ENCODE results near the gene STEAP3.
"Not testable (repeated sequence)": the region's sequence is repeated elsewhere in the genome, so short reads cannot be mapped to it uniquely, and the experiment has no call there.

STEAP3 gene

GRCh38 chr2:119261493-119262225, 38.0 kb downstream of the STEAP3 start:
- no peak for DNase-seq (ENCODE audit: low read depth in 1 of 2, low spot score in 1 of 2)

- no peak for DNase-seq (ENCODE audit: low read depth in 1 of 2, low spot score in 1 of 2)
Observed at GRCh38 chr2:119263025-119263424, 39.4 kb downstream of the STEAP3 start.

DNA sequence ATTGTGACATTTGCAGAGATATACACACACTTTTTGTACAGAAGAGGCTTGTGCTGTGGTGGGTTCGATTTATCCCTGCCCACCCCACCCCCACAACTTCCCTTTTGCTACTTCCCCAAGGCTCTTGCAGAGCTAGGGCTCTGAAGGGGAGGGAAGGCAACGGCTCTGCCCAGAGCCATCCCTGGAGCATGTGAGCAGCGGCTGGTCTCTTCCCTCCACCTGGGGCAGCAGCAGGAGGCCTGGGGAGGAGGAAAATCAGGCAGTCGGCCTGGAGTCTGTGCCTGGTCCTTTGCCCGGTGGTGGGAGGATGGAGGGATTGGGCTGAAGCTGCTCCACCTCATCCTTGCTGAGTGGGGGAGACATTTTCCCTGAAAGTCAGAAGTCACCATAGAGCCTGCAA, 40.0 kb downstream of the STEAP3 start:
- no peak for DNase-seq (ENCODE audit: low read depth in 1 of 2, low spot score in 1 of 2)

- no peak for DNase-seq (ENCODE audit: low read depth in 1 of 2, low spot score in 1 of 2)
Observed at GRCh38 chr2:119264781-119265692, 41.4 kb downstream of the STEAP3 start.

- no peak for DNase-seq (ENCODE audit: low read depth in 1 of 2, low spot score in 1 of 2)
Observed at GRCh38 chr2:119265693-119266066, 42.0 kb downstream of the STEAP3 start.

DNA sequence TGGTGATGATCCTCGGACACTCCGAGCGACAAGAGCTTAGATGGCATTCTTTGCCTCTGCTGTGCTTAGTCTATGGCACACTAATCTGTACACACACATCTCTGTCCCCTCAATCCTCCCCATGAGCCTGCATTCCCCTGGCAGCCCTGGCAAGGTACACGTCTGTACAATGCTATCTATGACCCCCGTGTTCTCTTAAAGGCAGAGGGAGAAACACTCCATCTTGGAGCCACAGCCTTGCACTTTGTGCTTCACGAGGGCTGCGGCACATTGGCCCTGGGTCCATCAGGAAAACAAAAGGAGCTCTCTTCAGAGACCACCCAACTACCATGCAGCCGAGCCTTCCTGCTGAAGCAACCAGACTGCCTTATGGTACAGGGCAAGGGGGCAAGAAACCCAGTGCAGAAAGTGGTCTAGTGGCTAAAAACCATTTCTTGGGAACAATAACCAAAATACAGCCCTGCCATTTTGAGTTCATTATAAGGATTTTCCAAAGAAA, 42.5 kb downstream of the STEAP3 start:
- DNase-seq (ENCODE audit: low read depth in 1 of 2, low spot score in 1 of 2) = no peak

DNA sequence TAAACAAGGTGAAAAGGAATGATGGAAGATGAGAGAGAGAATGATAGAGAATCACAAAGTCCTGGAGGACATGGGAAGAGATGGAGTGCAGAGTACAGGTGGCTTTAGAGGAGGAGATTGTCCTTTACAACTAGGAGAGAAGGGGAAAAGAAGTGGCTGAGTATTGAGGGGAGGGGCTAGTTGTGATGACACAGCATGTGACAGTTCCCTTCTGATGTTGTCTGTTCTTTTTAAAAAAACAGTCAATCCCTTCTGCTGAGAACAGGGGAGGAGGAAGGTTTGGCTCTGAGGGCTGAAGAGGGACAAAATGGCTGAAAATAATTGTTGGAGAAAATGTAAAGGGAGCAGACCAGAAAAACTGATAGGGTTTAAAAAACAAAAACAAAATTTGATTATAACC, 44.0 kb downstream of the STEAP3 start:
- DNase-seq (ENCODE audit: low read depth in 1 of 2, low spot score in 1 of 2) = no peak

- no peak for DNase-seq (ENCODE audit: low read depth in 1 of 2, low spot score in 1 of 2)
Observed at GRCh38 chr2:119276864-119277263, 53.2 kb downstream of the STEAP3 start.

DNA sequence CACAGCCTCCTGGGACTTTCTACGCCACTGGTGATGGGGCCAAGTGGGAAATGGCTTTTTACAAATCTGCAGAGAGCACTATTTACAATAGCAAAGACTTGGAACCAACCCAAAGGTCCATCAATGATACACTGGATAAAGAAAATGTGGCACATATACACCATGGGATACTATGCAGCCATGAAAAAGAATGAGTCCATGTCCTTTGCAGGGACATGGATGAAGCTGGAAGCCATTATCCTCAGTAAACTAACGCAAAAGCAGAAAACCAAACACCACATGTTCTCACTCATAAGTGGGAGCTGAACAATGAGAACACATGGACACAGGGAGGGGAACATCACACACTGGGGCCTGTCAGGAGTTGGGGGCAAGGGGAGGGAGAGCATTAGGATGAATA, 54.8 kb downstream of the STEAP3 start:
- not testable (repeated sequence) for DNase-seq (ENCODE audit: low read depth in 1 of 2, low spot score in 1 of 2)

- DNase-seq (ENCODE audit: low read depth in 1 of 2, low spot score in 1 of 2) = no peak
Observed at GRCh38 chr2:119278946-119279345, 55.3 kb downstream of the STEAP3 start.

DNA sequence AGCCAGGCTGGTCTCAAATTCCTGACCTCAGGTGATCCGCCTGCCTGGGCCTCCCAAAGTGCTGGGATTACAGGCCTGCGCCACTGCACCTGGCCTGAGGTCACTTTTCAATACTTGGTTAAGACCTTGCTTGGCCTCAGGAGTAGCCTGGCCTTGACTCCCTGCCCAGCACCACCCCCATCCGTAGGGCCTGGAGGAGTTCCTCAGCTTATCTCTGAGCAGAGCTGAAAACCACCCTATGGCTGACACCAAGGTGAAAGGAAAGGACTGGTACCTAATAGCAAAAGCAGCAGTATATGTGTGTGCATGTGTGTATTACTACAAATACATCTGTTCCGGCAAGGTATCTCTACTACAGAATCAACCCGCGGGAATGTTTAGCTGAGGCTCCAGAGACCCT, 56.0 kb downstream of the STEAP3 start:
- no peak for DNase-seq (ENCODE audit: low read depth in 1 of 2, low spot score in 1 of 2)

DNA sequence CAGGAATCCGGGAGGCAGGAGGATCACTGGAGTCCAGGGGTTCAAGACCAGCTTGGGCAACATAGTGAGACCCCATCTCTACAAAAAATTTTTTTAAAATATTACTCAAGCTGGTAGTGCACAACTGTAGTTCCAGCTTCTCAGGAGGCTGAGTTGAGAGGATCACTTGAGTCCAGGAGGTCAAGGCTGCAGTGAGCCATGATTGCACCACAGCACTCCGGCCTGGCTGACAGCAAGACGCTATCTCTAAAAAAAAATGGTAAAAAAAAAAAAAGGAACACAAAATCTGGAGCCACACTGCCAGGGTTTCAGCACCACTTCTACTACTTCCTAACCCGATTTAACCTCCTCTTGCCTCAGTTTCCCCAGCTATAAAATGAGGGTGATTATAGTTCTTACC, 57.0 kb downstream of the STEAP3 start:
- no peak for DNase-seq (ENCODE audit: low read depth in 1 of 2, low spot score in 1 of 2)

GRCh38 chr2:119282146-119282995, 58.7 kb downstream of the STEAP3 start:
- no peak for DNase-seq (ENCODE audit: low read depth in 1 of 2, low spot score in 1 of 2)

- no peak for DNase-seq (ENCODE audit: low read depth in 1 of 2, low spot score in 1 of 2)
Observed at GRCh38 chr2:119282996-119283511, 59.4 kb downstream of the STEAP3 start.

- no peak for DNase-seq (ENCODE audit: low read depth in 1 of 2, low spot score in 1 of 2)
Observed at GRCh38 chr2:119283873-119284331, 60.3 kb downstream of the STEAP3 start.

GRCh38 chr2:119286661-119287060, 63.0 kb downstream of the STEAP3 start:
- DNase-seq (ENCODE audit: low read depth in 1 of 2, low spot score in 1 of 2) = no peak

GRCh38 chr2:119288576-119288975, 64.9 kb downstream of the STEAP3 start:
- DNase-seq (ENCODE audit: low read depth in 1 of 2, low spot score in 1 of 2) = no peak

- no peak for DNase-seq (ENCODE audit: low read depth in 1 of 2, low spot score in 1 of 2)
Observed at GRCh38 chr2:119289093-119289492, 65.5 kb downstream of the STEAP3 start.

DNA sequence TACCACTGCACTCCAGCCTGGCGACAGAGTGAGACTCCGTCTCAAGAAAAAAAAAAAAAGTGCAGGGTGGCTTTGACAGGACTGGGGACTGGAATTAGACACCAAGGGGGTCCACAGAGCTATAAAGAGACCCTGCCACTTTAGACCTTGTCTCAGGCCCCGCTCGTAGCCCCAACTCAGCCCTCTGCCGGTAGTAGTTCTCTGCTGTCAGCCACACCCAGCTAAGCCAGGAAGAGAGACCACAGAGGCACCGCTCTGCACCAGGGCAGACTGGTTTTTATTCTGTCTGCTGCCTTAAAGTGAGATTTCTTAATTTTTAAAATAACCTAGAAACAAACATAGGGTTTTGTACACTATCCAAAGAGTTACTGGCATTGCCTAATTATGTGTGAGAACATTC, 66.0 kb downstream of the STEAP3 start:
- DNase-seq (ENCODE audit: low read depth in 1 of 2, low spot score in 1 of 2) = no peak

- peak; percentile 44 to 50 for DNase-seq (ENCODE audit: low read depth in 1 of 2, low spot score in 1 of 2)
Observed at GRCh38 chr2:119290859-119291587, 67.4 kb downstream of the STEAP3 start.

Measured in activated CD4-positive, alpha-beta T cell treated with anti-CD3 and anti-CD28 coated beads, Interleukin-2, amount 50 U/mL, for 24 hours (primary cell).